ENCODE data around the gene CTAG1A.
"Not testable (repeated sequence)": the region's sequence is repeated elsewhere in the genome, so short reads cannot be mapped to it uniquely, and the experiment has no call there.

Gene CTAG1A

GRCh38 chrX:154620767-154621414, 36.0 kb downstream of the CTAG1A start:
- not testable (repeated sequence) for DNase-seq

- not testable (repeated sequence) for DNase-seq
Measured at GRCh38 chrX:154628960-154629359, 44.0 kb downstream of the CTAG1A start.

DNA sequence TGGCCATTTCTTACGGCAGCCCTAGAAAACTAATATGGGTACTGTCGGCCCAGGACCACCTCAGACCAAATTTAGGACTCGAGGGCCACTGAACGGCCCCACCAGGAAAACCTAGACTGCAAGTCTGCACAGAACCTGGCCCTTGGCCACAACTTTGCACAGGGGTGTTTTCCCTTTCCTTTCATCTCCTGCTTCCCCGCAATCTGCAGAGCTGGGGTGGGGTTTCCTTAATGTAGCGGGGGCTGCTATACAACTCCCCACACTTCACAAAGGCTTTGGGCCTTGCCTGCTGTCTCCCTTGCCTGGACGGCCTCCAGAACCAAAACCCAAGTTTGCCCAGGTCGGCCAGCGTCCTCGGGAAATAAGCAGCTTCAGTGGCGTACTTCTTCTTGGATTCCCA, 46.0 kb downstream of the CTAG1A start:
- not testable (repeated sequence) for DNase-seq

GRCh38 chrX:154633661-154634060, 48.7 kb downstream of the CTAG1A start:
- DNase-seq, result not testable (repeated sequence)

Measured in hippocampal formation (tissue), 2 donors.